ENCODE measurements around the gene UTRN.

UTRN gene

GRCh38 chr6:144283646-144284477 is 1.3 kb upstream of the UTRN start:
- no peak for DNase-seq (ENCODE audit: low read depth in 2 of 2)

GRCh38 chr6:144284478-144284782 is 705 bp upstream of the UTRN start:
- DNase-seq (ENCODE audit: low read depth in 2 of 2) = no peak

DNA sequence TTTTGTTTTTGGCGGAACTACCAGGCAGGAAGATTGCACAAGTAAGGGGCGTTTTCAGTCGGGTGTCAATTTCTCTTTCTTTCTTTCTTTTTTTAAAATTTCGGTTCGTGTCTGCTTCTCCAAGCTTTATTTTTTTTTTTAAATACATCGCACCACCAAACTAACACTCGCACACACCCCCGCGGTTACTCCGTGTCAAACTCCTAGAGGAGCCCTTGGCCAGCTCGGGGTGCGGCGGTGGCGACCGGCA is 338 bp downstream of the UTRN start:
- DNase-seq (ENCODE audit: low read depth in 2 of 2) = no peak

- peak in 1 of 2 donors; percentile 15 for DNase-seq (ENCODE audit: low read depth in 2 of 2)
These were observed 815 bp downstream of the UTRN start for GRCh38 chr6:144285798-144286502.

GRCh38 chr6:144286503-144287393 is 1.6 kb downstream of the UTRN start:
- DNase-seq (ENCODE audit: low read depth in 2 of 2) = peak in 1 of 2 donors; percentile 7

GRCh38 chr6:144289006-144289405 is 3.9 kb downstream of the UTRN start:
- DNase-seq (ENCODE audit: low read depth in 2 of 2) = no peak

- DNase-seq (ENCODE audit: low read depth in 2 of 2) = no peak
These were observed 7.2 kb downstream of the UTRN start for GRCh38 chr6:144292372-144292771.

- DNase-seq (ENCODE audit: low read depth in 2 of 2) = no peak
These were observed 8.9 kb downstream of the UTRN start for GRCh38 chr6:144294016-144294415.

GRCh38 chr6:144295211-144295610 is 10.1 kb downstream of the UTRN start:
- DNase-seq (ENCODE audit: low read depth in 2 of 2) = no peak

DNA sequence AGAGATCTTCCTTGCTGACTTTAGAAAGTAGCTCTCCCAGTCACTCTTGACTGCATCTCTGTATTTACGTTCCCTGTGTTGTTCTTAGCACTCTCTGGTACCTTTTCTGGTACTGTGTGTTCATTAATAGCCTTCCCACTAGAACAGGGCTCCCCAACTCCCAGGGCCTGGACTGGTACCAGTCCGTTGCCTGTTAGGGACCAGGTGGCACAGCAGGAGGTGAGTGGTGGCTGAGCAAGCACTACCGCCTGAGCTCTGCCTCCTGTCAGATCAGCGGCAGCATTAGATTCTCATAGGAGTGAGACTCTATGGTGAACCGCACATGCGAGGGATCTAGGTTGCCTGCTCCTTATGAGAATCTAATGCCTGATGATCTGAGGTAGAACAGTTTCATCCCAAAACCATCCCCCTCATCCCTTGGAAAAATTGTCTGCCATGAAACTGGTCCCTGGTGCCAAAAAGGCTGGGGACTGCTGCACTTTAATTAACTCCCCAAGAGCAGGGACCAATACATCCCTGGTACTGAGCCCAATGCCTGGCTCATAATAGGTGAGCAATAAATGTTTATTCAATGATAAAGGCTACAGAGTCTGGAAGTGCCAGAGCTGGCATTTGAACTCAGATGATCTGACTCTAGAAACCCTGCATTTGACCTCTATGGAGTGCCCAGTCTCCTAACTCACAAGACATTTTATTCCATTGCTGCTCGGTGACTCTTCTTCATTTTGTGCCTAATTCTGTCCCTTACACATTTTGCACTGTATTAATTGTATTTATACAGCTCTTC is 11.0 kb downstream of the UTRN start:
- no peak for DNase-seq (ENCODE audit: low read depth in 2 of 2)

GRCh38 chr6:144296973-144297372 is 11.8 kb downstream of the UTRN start:
- DNase-seq (ENCODE audit: low read depth in 2 of 2) = no peak

- DNase-seq (ENCODE audit: low read depth in 2 of 2) = no peak
These were observed 12.5 kb downstream of the UTRN start for GRCh38 chr6:144297511-144298100.

- DNase-seq (ENCODE audit: low read depth in 2 of 2) = no peak
These were observed 13.1 kb downstream of the UTRN start for GRCh38 chr6:144298194-144298593.

DNA sequence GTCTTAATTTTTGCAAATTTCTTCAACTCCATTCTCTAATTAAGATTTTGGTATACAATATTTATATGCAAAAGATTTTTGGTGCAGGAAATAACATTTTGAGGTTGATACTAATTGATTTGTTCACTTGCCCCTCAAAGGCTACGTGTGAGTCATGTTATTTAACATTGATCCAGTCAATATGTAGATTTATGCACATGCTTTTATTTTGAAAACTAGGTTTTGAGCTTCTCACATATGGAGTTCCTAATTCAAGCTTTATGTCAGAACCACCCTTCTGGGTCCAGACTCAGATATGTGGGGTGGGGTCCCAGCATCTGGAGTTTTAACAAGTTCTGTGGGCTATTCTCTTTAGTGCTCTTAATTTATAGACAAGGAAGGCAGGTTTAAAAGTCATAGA is 13.8 kb downstream of the UTRN start:
- DNase-seq (ENCODE audit: low read depth in 2 of 2) = no peak

GRCh38 chr6:144302701-144303372 is 17.7 kb downstream of the UTRN start:
- no peak for DNase-seq (ENCODE audit: low read depth in 2 of 2)

DNA sequence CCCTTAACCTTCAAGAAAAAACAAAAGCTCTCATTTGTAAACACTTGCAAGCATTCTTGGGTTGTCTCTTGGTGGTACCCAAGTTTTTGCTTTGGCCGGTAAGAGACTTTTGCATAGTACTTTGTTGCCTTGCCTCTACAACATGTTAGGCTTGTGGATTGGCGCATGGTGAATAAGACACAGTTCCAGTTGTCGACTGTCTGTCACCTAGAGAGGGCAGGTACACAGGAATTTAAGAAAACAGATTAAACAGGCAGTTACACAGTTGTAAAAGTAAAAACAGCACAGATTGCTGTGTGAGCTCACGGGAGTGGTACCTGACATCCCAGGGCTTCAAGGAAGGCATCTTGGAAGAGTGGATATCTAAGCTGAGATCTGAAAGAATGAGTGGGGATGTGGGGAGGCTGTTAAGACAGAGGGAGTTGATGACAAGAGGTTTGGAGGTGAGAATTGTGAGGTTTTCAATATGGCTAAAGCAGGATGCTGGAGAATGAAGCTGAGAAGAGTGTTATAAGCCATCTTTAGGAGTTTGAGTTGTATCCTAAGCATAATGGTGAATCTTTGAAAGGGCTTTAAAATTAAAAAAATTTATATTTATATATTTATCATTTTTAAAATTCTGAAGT is 19.2 kb downstream of the UTRN start:
- DNase-seq (ENCODE audit: low read depth in 2 of 2) = no peak

GRCh38 chr6:144305567-144305966 is 20.4 kb downstream of the UTRN start:
- DNase-seq (ENCODE audit: low read depth in 2 of 2) = no peak

DNA sequence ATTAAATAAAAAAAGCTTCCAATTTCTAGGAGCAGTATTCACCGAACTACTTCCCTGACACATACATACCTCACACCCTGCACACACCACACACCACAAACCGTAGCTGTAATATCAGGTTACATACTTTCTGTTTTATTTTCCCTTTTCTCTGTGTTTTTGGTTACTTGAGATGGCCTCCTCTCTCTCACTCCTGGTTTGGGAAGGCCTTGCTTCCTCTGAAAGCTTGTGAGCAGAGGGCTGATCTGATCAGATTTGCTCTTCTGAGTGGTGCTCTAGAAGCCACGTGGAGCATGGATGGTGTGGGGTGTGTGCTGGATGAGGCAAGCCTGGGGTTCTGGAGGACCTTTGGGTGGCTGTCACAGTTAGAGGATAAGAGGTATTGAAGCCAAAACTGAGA is 20.9 kb downstream of the UTRN start:
- DNase-seq (ENCODE audit: low read depth in 2 of 2) = no peak

GRCh38 chr6:144307880-144308279 is 22.7 kb downstream of the UTRN start:
- DNase-seq (ENCODE audit: low read depth in 2 of 2) = no peak

GRCh38 chr6:144310765-144311164 is 25.6 kb downstream of the UTRN start:
- DNase-seq (ENCODE audit: low read depth in 2 of 2) = no peak

DNA sequence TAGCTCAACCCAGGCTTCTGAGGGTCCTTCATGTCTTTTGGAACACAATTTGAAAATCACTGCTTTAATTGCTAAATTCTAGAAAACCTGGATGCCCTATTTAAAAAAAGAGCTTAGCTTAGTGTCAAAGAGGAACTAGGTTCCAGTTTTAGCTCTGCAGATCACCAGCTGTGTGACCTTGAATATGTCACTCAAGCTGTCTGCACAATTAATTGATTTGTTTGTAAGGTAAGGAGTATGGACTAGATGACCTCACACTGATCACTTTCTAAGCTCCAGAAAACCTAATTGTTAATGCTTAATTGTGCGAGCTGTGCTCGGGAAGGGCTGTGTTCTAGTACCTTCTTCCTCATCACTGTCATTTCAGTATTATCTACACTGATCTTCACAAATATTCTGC is 26.2 kb downstream of the UTRN start:
- DNase-seq (ENCODE audit: low read depth in 2 of 2) = no peak
